Activated CD8-positive, alpha-beta memory T cell treated with anti-CD3 and anti-CD28 coated beads, Interleukin-2, amount 50 U/mL, for 48 hours (primary cell): ENCODE measurements around the gene RNF157.
A peak's percentile ranks its signal among the peaks of the same experiment; 100 is the strongest.

Experiments used
- DNase-seq: peaks from one replicate; pipeline ENCODE4 v3.0.0-alpha.2; 2020

RNF157 gene

DNA sequence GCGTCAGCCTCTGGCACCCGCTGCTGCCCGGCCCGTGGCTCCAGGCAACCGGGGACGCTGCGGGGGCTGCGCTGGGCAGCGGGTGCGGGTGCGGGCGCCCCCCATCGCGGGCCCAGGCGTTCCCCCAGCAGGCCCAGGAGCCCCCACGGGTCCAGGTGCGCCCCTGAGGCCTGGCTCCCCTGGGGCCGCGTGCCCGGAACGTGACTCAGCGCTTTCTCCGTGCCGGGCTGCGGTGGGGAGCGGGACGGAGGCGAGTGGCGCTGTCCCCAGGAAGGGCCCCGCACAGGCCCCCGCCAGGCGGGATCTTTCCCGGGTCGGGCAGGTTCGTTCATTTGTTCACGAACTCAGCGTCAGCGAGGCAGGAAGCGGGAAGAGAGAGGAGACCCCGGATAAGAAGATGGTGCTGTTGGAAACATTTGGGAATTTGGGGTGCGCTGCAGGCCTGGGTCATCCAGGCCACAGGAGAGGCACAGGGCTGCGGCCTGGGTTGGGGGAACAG is 118.3 kb downstream of the RNF157 start:
- no peak for DNase-seq

DNA sequence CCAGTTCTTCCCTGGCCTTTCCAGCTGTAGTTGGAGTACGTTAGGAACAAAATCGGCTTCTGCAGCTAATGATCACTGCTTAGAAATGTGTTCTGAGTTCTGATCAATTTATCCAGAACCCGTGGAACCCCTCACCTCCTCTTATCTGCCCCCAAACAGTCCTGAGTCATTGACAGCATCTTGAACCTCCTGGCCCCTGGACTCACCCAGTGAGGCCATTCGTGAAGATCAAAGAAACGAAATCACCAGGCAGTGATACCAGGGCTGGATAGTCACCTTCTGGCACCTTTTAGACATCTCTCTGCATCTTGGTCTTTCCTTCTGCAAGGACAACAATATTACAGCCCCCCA is 119.7 kb downstream of the RNF157 start:
- no peak for DNase-seq

DNA sequence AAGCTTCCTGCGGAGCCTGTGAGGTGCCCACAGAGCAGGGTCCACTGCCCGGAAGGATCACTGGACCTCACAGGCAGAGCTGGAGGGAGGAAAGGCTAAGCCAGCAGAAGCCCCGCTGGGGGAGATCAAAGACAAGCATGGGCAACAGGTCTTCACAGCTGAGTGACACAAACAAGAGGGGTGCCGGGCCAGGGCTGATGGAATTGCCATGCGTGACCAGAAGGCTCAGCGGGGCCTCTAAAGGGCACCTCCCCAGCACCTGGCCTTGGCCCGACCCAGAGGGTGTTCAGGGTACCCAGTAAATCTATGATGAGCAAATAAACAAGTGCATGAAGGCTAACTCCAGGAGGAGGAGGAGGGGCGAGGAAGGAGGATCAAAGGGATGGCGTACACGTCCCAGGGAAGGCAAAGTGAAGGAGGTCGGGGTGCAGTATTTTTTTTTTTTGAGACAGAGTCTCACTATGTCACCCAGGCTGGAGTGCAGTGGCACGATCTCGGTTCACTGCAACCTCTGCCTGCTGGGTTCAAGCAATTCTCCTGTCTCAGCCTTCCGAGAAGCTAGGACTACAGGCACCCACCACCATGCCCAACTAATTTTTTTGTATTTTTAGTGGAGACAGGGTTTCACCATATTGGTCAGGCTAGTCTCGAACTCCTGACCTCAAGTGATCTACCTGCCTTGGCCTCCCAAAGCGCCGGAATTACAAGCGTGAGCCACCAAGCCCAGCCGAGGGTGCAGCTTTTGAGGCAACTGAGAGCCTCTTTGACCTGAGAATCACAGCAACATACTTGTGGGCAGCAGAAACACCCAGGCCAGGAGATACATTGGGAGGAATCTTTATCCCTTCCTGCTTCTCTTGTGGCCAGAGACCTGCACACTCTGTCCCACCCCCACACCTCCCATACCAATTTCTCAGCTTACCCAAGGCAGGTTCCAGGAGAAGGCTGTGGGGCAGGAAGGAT is 120.6 kb downstream of the RNF157 start:
- DNase-seq = no peak

DNA sequence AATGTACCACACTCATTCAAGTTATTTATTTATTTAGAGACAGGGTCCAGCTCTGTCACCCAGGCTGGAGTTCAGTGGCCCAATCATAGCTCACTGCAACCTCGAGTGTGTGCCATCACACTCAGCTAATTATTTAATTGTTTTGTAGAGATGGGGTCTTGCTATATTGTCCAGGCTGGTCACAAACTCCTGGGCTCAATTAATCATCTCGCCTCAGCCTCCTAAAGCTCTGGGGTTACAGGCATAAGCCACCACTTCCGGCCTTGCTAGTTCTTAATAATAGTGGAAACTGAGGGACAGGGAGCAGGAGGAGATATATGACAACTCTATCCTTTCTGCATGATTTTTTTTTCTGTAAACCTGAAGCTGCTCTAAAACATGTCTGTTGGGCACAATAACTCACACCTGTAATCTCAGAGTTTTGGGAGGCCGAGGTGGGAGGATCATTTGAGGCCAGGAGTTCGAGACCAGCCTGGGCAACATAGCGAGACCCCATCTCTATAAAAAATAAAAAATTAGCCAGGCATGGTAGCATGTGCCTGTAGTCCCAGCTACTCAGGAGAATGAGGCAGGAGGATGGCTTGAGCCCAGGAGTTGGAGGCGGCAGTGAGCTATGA is 125.0 kb downstream of the RNF157 start:
- no peak for DNase-seq

DNA sequence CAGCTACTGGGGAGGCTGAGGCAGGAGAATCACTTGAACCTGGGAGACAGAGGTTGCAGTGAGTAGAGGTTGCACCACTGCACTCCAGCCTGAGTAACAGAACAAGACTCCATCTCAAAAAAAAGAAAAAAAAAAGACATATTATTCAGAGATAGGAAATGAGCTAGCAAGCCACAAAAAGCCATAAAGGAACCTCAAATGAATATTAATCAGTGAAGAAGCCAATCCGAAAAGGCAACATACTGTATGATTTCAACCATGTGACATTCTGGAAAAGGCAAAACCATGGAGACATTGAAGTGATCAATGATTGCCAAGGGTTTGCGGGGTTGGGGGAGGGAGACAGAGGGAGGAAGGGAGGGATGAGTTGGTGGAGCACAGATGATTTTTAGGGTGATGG is 128.3 kb downstream of the RNF157 start:
- no peak for DNase-seq

DNA sequence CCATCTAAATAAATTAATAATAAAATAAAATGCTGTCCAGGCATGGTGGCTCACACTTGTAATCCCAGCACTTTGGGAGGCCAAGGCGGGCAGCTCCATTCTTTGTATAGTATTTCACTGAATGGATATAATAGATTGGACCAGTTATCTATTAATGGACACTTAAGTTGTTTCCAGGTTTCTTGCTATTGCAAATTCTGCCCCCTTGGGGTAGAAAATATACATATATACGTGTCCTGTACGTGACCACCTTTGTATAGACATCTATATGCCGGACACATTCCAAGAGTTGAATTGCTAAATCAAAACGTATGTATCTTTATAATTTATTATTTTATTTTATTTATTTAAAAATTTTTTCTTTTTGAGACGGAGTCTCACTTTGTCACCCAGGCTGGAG is 132.8 kb downstream of the RNF157 start:
- no peak for DNase-seq

DNA sequence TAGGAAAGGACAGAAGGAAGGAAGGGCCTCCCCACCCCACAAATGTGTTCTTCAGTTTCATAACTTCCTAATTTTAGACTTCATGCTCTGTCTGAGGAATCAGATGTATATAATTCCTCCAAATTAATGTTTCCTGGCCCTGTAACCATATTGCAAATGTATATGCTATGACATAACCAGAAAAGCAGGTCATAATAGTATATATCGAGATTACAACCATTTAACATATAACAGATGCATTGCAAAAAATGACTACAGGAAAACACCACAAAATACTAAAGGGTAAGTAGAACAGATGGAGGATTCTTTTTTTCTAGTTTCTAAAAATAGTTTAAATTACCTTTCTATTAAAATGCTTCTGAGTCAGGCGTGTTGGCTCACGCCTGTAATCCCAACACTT is 133.6 kb downstream of the RNF157 start:
- no peak for DNase-seq

DNA sequence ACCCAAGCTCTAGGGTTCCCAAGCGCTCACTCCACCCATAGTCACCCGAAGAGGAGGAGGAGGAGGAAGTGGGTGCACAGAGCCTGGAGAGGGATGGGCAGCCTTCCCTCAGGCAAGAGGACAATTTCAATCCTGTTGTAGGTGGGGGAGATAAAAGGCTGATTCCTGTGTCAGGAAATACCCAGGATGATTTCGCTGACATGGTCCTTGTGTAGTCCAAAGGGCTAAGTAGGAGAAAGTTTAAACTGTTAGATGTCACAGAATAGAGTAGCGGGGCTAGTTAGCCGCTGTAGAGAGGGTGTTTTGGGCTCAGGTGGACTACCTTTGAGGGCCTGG is 135.4 kb downstream of the RNF157 start:
- no peak for DNase-seq

DNA sequence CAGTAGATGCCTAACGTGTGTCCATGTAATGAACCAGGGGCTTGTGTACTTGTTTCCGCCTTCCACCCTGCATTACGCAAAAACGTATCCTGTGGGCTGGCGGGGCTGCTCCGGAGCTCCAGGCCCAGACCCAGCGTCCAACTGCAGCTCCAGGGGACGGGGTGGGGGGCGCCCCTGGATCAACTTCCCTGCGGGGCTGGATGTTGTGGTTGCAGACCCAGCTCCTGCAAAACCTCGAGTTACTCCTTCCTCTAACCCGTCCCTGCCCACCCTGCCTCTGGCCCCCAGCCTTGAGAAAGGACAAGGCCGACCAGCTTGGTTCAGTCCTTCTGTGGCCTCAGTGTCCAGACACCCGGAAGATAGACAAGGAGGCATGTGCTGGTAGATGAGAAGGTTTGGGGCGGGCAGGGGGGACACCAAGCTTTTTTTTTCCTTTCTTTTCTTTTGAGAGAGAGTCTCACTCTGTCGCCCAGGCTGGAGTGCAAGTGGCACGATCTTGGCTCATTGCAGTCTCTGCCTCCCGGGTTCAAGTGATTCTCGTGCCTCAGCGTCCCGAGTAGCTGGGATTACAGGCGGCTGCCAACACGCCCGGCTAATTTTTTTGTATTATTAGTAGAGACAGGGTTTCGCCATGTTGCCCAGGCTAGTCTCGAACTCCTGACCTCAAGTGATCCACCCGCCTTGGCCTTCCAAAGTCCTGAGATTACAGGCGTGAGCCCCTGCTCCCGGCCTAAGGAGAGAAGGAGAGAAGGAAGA is 136.0 kb downstream of the RNF157 start:
- no peak for DNase-seq

DNA sequence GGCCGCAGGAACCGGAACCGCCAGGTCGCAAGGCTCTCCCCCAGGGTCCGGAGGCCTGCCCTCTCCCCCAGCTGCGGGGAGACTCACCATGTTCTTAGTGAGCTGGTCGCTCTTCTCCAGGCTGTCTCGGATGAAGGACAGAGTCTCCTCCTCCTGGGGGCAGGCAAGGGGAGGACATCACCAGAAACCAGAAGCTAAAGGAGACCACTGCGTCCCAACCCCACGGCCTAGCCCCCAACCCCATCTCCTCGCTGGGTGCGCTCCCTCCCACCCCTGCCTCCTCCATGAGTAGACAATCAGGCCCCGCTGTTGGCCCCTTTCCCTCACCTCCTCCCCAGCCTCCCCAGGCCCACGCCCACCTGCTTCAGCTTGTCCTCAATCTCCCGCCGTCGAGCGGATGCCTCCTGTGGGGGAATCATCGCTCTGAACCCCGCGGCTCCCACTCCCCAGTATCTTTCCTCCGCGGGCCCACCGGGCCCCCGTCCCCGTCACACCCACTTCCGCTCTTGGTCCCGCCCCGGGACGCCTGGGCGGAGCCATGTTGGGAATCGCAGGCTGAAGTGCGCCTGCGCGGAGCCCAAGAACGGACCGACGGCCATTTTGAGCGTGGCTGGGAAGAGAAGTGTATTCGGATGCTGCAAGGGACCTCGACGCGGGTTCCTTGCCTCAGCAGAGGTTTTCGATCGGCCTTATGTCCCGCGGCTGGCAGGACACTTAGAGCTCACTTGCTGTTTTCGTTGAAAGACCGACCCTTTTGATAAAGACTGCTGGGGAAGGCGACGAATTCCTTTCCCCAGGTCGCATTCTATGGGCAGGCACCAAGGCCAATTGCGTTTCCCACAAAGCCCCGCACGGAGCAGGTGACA is 136.8 kb downstream of the RNF157 start, which contains the start of gene EXOC7:
Gene EXOC7, minus strand, starts transcription at position 514 of the 866 bp plus-strand sequence. Its CDS starts 95 bp downstream, at position 419.
- peak; percentile 96 for DNase-seq

DNA sequence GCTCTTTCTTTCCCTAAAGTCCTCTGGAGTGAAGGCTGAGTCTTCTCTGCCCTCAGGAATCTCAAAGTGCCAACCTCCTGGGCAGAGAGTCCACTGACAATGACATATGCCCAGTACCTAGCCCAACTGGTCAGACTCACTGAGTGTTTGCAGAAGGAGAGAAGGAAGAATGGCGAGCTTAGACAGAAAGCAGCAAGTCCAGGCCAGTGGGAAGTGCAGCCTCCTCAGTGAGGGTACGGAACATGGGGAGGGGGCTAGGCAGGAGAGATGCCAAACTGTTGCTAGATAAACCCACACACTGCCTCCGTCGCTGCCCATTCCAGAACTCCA is 137.4 kb downstream of the RNF157 start:
- no peak for DNase-seq

DNA sequence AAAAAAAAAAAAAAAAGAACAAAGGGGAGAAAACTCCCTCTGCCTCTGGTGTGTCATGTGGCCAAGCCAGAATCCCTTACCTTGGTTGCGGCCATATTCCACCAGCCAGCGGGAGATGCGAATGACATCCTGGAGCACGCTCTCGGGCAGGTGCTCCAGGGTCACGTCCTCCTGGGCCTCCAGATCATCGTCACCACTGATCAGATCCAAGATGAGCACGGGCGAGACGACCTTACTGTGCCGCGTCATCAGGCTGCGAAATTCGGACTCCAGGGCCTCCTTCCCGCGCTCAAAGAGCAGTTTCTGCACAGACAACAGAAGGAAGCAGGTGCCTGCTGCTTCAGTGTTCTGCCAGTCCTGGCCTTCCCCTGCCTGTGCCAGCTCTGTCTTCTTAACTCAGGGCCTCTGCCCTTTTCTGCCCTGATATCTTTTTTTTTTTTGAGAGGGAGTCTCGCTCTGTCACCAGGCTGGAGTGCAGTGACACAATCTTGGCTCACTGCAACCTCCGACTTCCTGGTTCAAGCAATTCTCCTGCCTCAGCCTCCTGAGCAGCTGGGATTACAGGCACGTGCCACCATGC is 142.5 kb downstream of the RNF157 start:
- DNase-seq = no peak

DNA sequence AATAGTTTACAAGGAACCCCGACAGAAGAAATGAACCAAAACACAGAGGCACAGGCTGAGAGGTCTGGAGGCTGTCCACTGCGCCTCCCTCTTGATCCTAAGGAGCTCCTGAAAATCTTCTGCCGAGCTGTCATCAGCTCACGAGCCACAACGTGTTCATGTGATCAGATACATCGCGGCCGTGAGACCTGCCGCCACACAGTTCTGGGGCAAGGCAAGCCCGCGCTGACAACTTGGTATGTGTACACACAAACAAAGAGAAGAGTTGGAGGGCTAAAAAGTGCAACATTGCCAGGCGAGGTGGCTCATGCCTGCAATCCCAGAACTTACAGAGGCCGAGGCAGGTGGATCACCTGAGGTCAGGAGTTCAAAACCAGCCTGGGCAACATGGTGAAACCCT is 144.3 kb downstream of the RNF157 start:
- DNase-seq = no peak

DNA sequence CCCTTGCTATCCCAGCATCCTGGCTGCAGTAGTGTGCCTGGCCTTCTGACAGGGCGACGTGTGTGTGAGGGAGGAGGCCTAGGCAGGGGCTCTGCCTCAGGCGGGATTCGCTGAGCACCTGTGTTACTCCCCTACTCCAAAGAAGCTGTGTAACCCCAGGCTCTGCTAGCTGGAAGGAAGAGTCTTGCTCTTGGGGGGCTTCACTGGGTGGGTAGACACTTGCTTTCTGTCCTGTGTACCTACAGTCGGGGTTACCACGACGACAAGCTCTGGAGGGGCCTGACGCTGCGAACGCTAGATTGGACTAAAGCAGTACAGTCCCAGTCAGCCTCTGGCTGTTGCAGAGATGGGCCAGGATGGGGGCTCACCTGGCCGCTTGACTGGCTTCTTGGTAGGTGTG is 146.2 kb downstream of the RNF157 start:
- DNase-seq = no peak

DNA sequence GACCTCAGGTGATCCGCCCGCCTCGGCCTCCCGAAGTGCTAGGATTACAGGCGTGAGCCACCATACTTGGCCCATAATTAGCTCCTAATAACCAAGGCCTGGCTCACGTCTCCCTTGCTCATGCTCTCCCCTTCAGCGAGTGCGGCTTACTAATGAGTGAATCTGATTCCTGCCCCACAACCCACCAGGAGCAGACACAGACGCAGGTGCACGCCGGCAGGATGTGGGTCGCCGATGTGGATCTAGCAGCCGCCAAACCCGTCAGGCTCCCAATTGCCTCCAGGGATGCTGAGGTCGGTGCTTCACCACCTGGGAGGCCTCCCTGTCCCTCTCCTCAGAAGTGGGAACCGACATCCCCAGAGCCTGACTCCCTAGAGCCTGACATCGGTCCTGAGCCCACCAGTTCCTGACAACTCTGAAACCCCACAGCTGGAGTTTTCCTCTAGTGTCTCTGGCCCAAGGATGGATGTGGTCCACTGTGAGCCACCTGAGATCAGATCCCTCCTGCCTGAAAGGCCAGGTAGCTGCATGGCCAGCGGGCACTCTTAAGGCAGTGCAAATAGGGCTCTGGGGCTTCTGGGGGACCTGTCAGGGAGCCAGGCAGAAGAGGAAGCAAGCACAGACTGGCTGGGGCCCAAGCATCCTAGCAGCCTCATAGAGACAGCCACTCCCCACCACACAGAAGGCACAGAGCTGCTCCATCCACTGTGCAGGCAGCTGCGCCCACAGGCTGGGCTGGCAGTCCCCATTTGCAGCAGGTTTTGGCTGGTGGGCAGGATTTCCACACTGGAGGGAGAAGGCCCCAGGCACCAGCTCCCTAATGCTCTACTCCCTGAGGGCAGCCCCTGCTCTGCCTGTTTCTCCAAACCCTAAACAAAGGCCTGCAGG is 147.5 kb downstream of the RNF157 start:
- no peak for DNase-seq
